ENCODE data around the gene GPR137B.

GRCh38 chr1:236156512-236157208, 14.3 kb downstream of the GPR137B start:
- TF ChIP-seq CTCF (IDR thresholded peaks at IDR 0.05) (no peak), POLR2A (IDR thresholded peaks at IDR 0.05) (no peak)

Measured in transverse colon (tissue), 3 donors.